Measurements from ENCODE around the gene APMAP. TPM values are rescaled to one million over a fixed set of nuclear protein-coding genes. Genes with fewer than 3 reads are reported as not detected.

APMAP gene
- polyA plus RNA-seq, 3 donors, result 92.7 to 98.7 (median 97.6) TPM

Other genes with a start within 250 kb of the APMAP start
- gene CST7, start 43.5 kb downstream of the APMAP start, polyA plus RNA-seq (ENCODE audit: insufficient read length in 3 of 3), result under 1 TPM; 0.33 to 0.38 (median 0.34) TPM
- gene ACSS1, start 65.4 kb upstream of the APMAP start, polyA plus RNA-seq (ENCODE audit: insufficient read length in 3 of 3), result 10 to 100 TPM; 26.9 to 32.1 (median 27.1) TPM
- gene VSX1, start 89.4 kb upstream of the APMAP start, polyA plus RNA-seq (ENCODE audit: insufficient read length in 3 of 3), result not detected
- 10 to 100 TPM; 45.1 to 50.4 (median 48.9) TPM for gene ENTPD6, start 203.0 kb upstream of the APMAP start, polyA plus RNA-seq (ENCODE audit: insufficient read length in 3 of 3)